ENCODE measurements around the gene UCK2. TPM values are rescaled to one million over a fixed set of nuclear protein-coding genes. Genes with fewer than 3 reads are reported as not detected.

Gene UCK2
- polyA plus RNA-seq, 2 of the 4 experiments (the other 2 are of a cell fraction), result 72.4 to 98.9 TPM

DNA sequence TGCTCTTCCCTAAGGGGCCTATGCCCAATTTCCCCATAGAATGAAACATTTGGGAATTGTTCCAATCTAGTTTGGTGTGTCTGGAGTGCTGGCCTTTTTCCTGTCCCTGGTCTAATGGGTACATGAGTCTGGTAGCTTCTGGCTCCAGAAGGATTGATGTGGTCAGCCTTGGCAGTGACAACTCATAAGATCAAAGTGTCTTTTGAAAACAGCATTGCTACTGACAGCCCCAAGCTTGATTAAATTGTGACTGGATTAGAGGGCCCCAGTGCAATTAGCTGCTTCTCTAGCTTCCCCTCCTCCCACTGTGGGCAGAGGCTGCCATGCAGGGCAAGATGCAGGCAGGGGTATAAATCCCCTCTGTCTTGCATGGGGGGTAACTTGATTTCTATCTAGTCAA, 130.9 kb downstream of the UCK2 start:
- Histone ChIP-seq H3K4me2 (no peak overlapping the region), H3K9me3 (no peaks in the 10 kb centered on the region), H3K27ac (no peak overlapping the region), H3K4me3 (no peak overlapping the region), H3K4me1 (no peaks in the 10 kb centered on the region)
- ChIA-PET POLR2A (no interaction called here), CTCF (no interaction called here)
- DNase-seq (ENCODE audit: low read depth in 1 of 2, low spot score in 1 of 2) (no peak), FAIRE-seq (no peak), ATAC-seq (no peak)
- TF ChIP-seq EHF (CRISPR knock-in tag; IDR thresholded peaks at IDR 0.05) (no peak), KDM5A (IDR thresholded peaks at IDR 0.05) (no peak), MAZ (IDR thresholded peaks at IDR 0.05; ENCODE audit: borderline replicate concordance, low read depth, low read length) (no peak)

DNA sequence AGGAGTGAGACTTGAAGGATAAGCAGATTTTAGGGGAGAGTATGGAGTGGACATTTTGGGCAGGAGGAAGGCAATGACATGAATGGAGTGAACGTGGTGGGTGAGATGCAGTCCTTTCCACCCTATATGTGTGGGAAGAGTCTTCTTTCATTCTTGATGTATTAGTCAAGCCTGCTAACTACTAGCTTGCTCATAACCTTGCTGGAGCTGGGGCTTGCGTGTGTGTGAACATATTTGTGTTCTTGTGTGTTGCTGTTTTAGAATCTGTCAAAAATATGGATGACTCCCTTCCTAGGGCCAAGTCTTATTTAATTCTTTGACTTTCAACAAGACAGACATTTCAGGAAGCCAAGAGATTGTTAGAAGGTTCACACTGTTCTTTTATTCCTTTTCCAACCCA, 132.7 kb downstream of the UCK2 start:
- H3K4me1 ChIP-seq, result no peaks in the 10 kb centered on the region
- ATAC-seq (no peak), DNase-seq (ENCODE audit: low read depth in 1 of 2, low spot score in 1 of 2) (no peak), FAIRE-seq (no peak)
- WGBS (ENCODE audit: missing lambda C conversion rate), result 34% methylated on average over 2 of the region's 2 CpGs
- TF ChIP-seq TP53 (CRISPR knock-in tag; IDR thresholded peaks at IDR 0.05) (no peak), JUN (IDR thresholded peaks at IDR 0.05) (no peak), ZSCAN20 (CRISPR knock-in tag; IDR thresholded peaks at IDR 0.05) (no peak), CEBPB (IDR thresholded peaks at IDR 0.05) (no peak), RFX5 (IDR thresholded peaks at IDR 0.05) (no peak), HDAC2 (IDR thresholded peaks at IDR 0.05) (no peak), NPAS2 (CRISPR knock-in tag; IDR thresholded peaks at IDR 0.05; ENCODE audit: borderline replicate concordance) (no peak), ZC3H11A (IDR thresholded peaks at IDR 0.05) (no peak), HOXA7 (CRISPR knock-in tag; IDR thresholded peaks at IDR 0.05) (no peak), TFCP2L1 (CRISPR knock-in tag; IDR thresholded peaks at IDR 0.05) (no peak), FOXS1 (CRISPR knock-in tag; IDR thresholded peaks at IDR 0.05) (no peak), ELK1 (IDR thresholded peaks at IDR 0.05; ENCODE audit: low read depth, low read length) (no peak), RAD21 (conservative IDR thresholded peaks at IDR 0.05 in 1 of 2, IDR thresholded peaks at IDR 0.05 in 1 of 2) (no peak), NFE2L2 (conservative IDR thresholded peaks at IDR 0.05; ENCODE audit: low read length) (no peak), HEYL (CRISPR knock-in tag; IDR thresholded peaks at IDR 0.05) (no peak)
- TF ChIP-seq, protein P1, sequence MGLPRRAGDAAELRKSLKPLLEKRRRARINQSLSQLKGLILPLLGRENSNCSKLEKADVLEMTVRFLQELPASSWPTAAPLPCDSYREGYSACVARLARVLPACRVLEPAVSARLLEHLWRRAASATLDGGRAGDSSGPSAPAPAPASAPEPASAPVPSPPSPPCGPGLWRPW (IDR thresholded peaks at IDR 0.05), result no peak
- TF ChIP-seq, protein P2, sequence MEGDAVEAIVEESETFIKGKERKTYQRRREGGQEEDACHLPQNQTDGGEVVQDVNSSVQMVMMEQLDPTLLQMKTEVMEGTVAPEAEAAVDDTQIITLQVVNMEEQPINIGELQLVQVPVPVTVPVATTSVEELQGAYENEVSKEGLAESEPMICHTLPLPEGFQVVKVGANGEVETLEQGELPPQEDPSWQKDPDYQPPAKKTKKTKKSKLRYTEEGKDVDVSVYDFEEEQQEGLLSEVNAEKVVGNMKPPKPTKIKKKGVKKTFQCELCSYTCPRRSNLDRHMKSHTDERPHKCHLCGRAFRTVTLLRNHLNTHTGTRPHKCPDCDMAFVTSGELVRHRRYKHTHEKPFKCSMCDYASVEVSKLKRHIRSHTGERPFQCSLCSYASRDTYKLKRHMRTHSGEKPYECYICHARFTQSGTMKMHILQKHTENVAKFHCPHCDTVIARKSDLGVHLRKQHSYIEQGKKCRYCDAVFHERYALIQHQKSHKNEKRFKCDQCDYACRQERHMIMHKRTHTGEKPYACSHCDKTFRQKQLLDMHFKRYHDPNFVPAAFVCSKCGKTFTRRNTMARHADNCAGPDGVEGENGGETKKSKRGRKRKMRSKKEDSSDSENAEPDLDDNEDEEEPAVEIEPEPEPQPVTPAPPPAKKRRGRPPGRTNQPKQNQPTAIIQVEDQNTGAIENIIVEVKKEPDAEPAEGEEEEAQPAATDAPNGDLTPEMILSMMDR (IDR thresholded peaks at IDR 0.05), result no peak
- H3K4me3 ChIP-seq, result no peak overlapping the region
- no peak overlapping the region for H3K4me2 ChIP-seq
- H3K9me3 ChIP-seq, result no peaks in the 10 kb centered on the region
- H3K27ac ChIP-seq, result no peak overlapping the region
- ChIA-PET POLR2A (no interaction called here), CTCF (interaction anchor here (1.1 kb wide), 1 partner anchor 17 kb away, joined by 3 read pairs; no protein-coding TSS in a partner anchor)

- 0% methylated on average over 2 of the region's 2 CpGs for WGBS (ENCODE audit: missing lambda C conversion rate)
- no peaks in the 10 kb centered on the region for H3K9me3 ChIP-seq
- TF ChIP-seq FOSB (CRISPR knock-in tag; IDR thresholded peaks at IDR 0.05), result no peak
- TF ChIP-seq, protein P3, sequence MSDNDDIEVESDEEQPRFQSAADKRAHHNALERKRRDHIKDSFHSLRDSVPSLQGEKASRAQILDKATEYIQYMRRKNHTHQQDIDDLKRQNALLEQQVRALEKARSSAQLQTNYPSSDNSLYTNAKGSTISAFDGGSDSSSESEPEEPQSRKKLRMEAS (IDR thresholded peaks at IDR 0.05), result no peak
- no peak for TF ChIP-seq HOXB5 (CRISPR knock-in tag; IDR thresholded peaks at IDR 0.05)
- no peak for TF ChIP-seq FOXS1 (CRISPR knock-in tag; IDR thresholded peaks at IDR 0.05)
- no peak for TF ChIP-seq MYC (IDR thresholded peaks at IDR 0.05; ENCODE audit: borderline replicate concordance, low read length)
- no peak for TF ChIP-seq ZFP36 (IDR thresholded peaks at IDR 0.05; ENCODE audit: borderline replicate concordance, partially characterized antibody)
- TF ChIP-seq EP300 (IDR thresholded peaks at IDR 0.05), result no peak
- TF ChIP-seq NPAS2 (CRISPR knock-in tag; IDR thresholded peaks at IDR 0.05; ENCODE audit: borderline replicate concordance), result no peak
- TF ChIP-seq, protein P1 (IDR thresholded peaks at IDR 0.05), result no peak
- TF ChIP-seq POLR2AphosphoS2 (conservative IDR thresholded peaks at IDR 0.05; ENCODE audit: low read length), result no peak
- no peak for TF ChIP-seq KDM5A (IDR thresholded peaks at IDR 0.05)
- TF ChIP-seq KDM1A (IDR thresholded peaks at IDR 0.05; ENCODE audit: low read depth), result no peak
- FAIRE-seq (no peak), ATAC-seq (no peak; a peak in 1 of 6 replicates), DNase-seq (ENCODE audit: low read depth in 1 of 2, low spot score in 1 of 2) (no peak)
- H3K27ac ChIP-seq, result no peak overlapping the region
- POLR2A ChIA-PET, result no interaction called here
- no peak overlapping the region for H3K4me3 ChIP-seq
- H3K4me2 ChIP-seq, result no peak overlapping the region
- no peaks in the 10 kb centered on the region for H3K4me1 ChIP-seq
- CTCF ChIA-PET, result no interaction called here
These were observed 133.5 kb downstream of the UCK2 start for GRCh38 chr1:165960881-165961280.

Data from A549 (cell line).